HG02759 (cell line): ENCODE measurements around the gene CACNA2D1.
"Not testable (repeated sequence)": the region's sequence is repeated elsewhere in the genome, so short reads cannot be mapped to it uniquely, and the experiment has no call there.

ENCODE experiments used
- ATAC-seq: cut with Tn5 transposase; IDR thresholded peaks from one replicate; pipeline ENCODE4 v1.9.1; 2021; ENCODE audit warnings: mild to moderate bottlenecking, moderate library complexity; ENCODE audit not compliant: unreplicated experiment

The CACNA2D1 gene

GRCh38 chr7:82173400-82174021, 270.1 kb downstream of the CACNA2D1 start:
- no peak for ATAC-seq

GRCh38 chr7:82172881-82173280, 270.7 kb downstream of the CACNA2D1 start:
- ATAC-seq, result no peak

- no peak for ATAC-seq
Observed at GRCh38 chr7:82172017-82172416, 271.6 kb downstream of the CACNA2D1 start.

- no peak for ATAC-seq
Observed at GRCh38 chr7:82167558-82168314, 275.8 kb downstream of the CACNA2D1 start.

GRCh38 chr7:82166260-82167015, 277.1 kb downstream of the CACNA2D1 start:
- no peak for ATAC-seq

- ATAC-seq, result no peak
Observed at GRCh38 chr7:82164813-82165212, 278.8 kb downstream of the CACNA2D1 start.

GRCh38 chr7:82164410-82164809, 279.2 kb downstream of the CACNA2D1 start:
- no peak for ATAC-seq

- ATAC-seq, result no peak
Observed at GRCh38 chr7:82163586-82163985, 280.0 kb downstream of the CACNA2D1 start.

GRCh38 chr7:82162289-82162688, 281.3 kb downstream of the CACNA2D1 start:
- ATAC-seq, result no peak

- ATAC-seq, result no peak
Observed at GRCh38 chr7:82158327-82158726, 285.2 kb downstream of the CACNA2D1 start.

GRCh38 chr7:82156893-82157292, 286.7 kb downstream of the CACNA2D1 start:
- ATAC-seq, result no peak

GRCh38 chr7:82156168-82156567, 287.4 kb downstream of the CACNA2D1 start:
- no peak for ATAC-seq

GRCh38 chr7:82154728-82155127, 288.8 kb downstream of the CACNA2D1 start:
- no peak for ATAC-seq

- ATAC-seq, result no peak
Observed at GRCh38 chr7:82153776-82154175, 289.8 kb downstream of the CACNA2D1 start.

- ATAC-seq, result no peak
Observed at GRCh38 chr7:82152858-82153257, 290.7 kb downstream of the CACNA2D1 start.

- ATAC-seq, result no peak
Observed at GRCh38 chr7:82146491-82146890, 297.1 kb downstream of the CACNA2D1 start.

- no peak for ATAC-seq
Observed at GRCh38 chr7:82142263-82142864, 301.2 kb downstream of the CACNA2D1 start.

- ATAC-seq, result no peak
Observed at GRCh38 chr7:82141427-82141826, 302.1 kb downstream of the CACNA2D1 start.

- not testable (repeated sequence) for ATAC-seq
Observed at GRCh38 chr7:82140608-82141007, 303.0 kb downstream of the CACNA2D1 start.

GRCh38 chr7:82131215-82131614, 312.4 kb downstream of the CACNA2D1 start:
- ATAC-seq, result no peak

- ATAC-seq, result no peak
Observed at GRCh38 chr7:82129091-82129490, 314.5 kb downstream of the CACNA2D1 start.
